Stimulated activated CD4-positive, alpha-beta T cell treated with anti-CD3 and anti-CD28 coated beads, Interleukin-1b, Interleukin-23, amount 100 ng/mL, for 4 hours (primary cell): ENCODE measurements around the gene DNAJC8.

ENCODE experiments used
- DNase-seq, 2 donors: peaks; one replicate each; pipeline ENCODE4 v3.0.0-alpha.2; 2020; ENCODE audit warnings: low read depth in 2 of 2

DNAJC8 gene

DNA sequence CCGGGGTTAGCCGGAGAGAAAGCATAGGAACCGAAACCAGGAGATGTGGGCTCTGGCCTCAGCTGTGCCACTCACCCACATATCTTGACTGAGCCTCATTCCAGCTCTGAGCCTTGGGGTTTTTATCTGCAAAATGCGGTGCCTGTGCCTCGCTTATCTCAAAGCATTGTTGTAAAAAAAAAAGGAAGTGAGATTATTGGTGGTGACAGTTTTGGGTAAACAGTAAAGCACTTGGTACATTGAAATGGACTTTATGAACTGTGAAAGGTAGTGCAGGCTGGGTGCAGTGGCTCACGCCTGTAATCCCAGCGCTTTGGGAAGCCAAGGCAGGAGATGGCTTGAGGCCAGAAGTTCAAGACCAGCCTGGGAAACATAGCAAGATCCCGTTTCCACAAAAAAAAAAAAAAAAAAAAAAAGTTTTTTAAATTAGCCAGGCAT lies 60.1 kb downstream of the DNAJC8 start:
- no peak for DNase-seq

DNA sequence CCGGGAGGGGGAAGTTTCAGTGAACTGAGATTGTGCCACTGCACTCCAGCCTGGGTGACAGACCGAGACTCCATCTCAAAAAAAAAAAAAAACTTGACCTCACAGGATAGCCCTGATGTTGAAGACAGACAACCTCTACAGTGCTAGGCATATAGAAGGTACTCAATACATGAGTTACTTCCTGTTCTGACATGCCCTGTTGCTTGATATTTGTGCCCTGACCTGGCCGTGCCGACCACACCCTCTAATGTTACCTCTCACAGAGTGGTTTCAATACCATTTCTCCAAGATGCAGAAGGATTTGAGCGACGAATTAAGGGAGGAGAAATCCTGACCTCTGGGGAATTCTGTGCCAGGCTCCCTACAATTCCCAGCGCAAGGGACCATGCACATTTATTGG lies 61.6 kb downstream of the DNAJC8 start:
- no peak for DNase-seq

DNA sequence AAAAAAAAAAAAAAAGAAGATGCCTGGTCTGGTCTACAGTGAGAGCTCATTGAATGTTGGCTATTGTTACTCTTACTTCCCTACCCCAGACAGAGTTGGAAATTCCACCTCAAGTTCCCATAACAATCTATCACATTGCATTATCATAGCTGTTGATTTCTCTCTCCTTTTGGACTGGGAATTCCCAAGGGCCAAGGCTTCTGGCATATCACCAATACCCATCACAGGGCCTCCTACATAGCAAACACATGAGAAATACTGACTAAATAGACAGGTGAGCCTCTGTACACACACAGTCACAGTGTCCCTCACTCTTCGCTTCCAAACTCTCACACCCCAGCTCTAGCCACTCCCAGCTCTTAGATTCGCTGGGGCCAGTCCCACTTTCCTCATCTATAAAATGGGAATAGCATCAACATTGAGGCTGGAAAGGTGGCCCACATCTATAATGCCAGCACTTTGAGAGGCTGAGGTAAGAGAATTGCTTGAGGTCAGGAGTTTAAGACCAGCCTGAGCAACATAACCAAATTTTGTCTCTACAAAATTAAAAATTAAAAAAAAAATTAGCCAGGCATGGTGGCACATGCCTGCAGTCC lies 62.7 kb downstream of the DNAJC8 start:
- DNase-seq: no peak

DNA sequence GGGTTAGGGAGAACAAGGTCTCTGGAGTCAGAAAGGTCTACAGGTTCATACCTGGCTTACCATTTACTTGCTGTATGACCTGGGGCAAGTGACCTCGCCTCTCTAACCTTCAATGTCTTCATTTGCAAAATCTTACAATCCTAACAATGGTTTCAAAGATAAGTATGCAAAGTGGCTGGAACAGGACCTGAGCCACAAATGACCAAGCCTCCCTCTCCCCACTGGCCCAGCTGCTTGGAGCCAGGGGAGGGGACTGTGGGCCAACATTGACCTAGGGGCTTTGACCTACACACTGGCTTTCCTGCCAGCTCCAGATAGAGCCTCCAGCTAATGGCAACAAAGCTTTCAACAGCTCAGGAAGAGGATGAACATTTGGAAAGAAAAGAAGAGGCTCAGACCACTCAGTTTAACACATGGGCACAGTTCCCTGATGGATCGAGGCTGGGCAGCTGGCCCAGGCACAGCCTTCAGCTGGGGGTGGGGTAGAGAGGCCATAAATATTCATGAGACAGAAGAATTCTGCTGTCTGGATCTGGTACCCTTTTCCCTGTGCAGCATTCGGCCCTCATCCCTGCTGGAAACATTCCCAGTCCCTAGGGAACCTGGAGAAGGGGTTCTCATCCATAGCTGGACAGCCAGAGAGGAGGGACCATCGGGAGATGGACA lies 69.2 kb downstream of the DNAJC8 start:
- no peak for DNase-seq

DNA sequence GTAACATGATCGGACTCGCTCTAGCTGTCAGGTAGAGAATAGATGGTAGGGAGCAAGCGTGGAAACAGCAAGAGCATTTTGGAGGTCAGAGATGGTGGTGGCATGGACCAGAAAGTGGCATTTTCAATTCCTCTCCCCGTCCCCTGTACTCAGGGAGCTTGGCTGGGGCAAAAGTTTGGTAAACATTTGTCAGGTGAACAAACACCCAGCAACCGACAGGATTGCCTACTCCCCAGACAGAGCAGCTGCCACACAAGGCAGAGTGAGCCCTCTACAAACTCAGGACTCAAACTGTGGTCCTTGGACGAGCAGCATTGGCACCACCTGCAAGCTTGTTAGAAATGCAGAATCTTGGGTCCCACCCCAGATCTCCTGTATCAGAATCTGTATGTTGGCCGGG lies 70.7 kb downstream of the DNAJC8 start:
- DNase-seq: no peak

DNA sequence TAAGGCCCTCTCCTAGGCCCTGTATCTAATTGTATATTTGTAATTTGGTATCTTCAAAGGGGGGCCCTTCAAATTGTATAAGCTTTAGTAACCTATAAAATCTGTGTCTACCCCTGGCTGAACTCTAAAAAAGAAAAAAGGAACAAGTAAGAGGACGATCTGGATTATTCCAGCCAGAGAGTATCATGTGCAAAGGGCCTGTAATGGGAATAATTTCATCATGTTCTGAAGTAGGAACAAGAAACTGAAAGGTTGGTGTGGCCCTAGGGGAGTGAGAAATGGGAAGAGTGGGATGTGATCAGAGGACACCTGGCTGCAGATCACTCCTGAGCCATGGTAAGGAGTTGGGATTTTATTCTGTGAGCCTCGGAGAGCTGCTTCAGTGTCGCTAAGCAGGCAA lies 71.1 kb downstream of the DNAJC8 start:
- no peak for DNase-seq

DNA sequence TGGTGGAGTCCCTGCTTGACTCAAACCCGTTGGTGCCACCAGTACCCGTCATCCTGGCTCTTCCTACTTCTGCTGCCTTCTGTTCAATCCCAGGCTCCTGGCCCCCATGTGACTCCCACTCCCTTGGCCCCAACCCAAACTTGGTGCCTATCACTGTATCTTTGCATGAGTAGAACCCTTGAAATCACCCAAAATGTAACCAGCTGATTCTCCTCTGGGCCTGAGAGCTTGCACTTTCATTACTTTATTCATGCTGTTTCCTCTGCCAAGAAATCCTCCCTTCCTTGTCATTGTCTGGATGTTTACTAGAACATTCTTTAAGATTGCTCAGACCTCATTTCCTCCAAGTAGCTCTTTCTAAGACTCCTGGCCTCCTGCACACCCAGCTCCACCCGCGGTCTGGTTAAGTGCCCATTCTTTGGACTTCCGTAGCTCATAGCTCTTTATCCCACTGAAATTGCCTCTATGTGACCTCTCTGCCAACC lies 72.0 kb downstream of the DNAJC8 start:
- DNase-seq: no peak

DNA sequence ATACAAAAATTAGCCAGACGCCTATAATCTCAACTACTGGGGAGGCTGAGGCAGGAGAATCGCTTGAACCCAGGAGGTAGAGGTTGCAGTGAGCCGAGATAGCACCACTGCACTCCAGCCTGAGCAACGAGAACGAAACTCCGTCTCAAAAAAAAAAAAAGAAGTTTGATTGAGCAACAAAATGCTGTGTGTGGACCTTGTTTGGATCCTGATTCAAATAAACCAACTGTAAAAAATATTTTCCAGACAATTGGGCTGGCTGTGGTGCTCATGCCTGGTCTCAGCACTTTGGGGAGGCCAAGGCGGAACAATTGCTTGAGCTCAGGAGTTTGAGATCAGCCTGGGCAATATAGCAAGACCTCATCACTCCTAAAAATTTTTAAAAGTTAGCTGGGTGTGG lies 73.1 kb downstream of the DNAJC8 start:
- no peak for DNase-seq

DNA sequence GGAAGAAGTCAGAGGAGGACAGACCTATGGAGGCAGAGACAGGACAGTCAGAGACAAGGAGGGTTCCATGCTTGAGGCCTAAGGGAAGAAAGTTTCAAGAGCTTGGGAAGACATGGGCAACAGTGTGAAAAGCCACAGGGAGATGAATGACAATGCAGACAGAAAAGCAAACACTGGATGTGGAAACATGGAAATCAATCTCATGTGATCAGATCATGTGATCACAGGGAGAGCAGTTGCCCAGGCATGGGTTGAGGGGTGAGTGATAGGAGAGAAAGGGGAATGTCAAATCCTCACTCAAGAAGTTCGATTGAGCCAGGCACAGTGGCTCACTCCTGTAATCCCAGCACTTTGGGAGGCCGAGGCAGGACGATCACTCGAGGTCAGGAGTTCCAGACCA lies 73.6 kb downstream of the DNAJC8 start:
- DNase-seq: no peak

DNA sequence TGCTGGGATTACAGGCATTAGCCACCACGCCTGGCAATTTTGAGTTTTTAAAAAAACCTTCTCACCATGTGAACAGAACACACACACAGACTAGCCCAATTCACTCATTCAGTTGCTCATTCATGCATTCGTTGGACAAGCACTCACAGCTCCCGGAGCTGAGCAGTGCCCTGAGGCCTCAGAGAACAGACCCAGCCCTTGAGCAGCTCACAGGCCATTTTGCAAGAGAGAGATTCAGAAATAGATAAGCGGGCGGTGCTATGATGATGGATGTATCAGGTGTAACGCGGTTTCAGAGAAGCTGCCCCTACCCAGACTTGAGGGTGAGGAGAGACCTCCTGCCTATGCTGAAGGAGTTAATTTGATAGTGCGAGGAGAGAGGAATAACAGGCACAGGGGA lies 74.9 kb downstream of the DNAJC8 start:
- no peak for DNase-seq

DNA sequence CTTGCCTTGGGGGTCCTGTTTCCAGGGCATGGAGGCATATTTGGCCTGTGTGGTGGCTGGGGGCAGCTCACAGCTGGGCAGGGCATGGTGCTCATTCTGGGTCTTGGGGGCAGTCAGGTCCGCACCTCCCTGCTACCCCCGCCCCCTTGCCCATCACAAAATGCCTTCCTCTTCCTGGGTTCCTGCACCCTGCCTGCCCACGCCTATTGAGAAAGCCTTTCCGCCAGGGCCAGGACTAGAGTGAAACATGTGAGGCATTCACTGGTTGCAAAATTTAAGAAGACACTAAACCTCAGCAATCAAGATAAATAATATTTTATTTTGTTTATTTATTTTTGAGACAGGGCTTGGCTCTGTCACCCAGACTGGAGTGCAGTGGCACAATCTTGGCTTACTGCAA lies 76.0 kb downstream of the DNAJC8 start:
- no peak for DNase-seq

DNA sequence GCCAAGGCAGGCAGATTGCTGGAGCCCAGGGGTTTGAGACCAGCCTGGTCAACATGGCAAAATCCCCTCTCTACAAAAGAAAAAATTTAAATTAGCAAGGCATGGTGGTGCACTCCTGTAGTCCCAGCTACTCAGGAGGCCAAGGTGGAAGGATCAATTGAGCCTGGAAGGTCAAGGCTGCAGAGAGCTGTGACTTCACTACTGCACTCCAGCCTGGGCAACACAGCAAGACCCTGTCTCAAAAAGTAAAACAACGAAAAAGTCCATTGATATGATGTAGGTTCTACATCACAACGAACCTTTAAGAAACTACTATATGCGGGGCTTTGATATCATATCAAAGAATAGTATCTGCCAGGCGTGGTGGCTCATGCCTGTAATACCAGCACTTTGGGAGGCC lies 77.2 kb downstream of the DNAJC8 start:
- DNase-seq: no peak

DNA sequence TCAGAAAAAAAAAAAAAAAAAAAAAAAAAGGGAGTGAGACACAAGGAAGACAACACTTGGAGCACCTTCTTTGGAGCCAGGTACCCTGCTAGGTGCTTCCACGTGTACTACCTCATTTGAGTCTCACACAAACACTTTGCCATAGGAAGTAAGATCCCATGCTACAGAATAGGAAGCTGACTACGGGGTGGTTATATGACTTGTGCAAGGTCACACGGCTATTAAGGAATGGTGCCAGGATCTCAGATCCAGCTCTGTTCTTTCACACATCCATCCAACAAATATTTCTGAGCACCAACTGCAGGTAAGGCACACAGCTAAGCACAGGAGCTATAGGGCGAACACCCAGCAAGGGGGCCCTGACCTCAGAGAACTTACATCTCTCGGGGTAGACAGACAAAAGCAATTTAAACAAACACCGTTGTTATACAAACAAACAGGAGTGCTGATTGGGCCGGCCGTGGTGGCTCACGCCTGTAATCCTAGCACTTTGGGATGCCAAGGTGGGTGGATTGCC lies 78.7 kb downstream of the DNAJC8 start:
- no peak for DNase-seq
